K562 (cell line): ENCODE measurements around the gene THSD8. TPM values are rescaled to one million over a fixed set of nuclear protein-coding genes. Genes with fewer than 3 reads are reported as not detected.

Experiments
- E2F1 ChIP-seq: sonication (generic); formaldehyde crosslinking; IDR thresholded peaks from 2 replicates; pipeline ENCODE4 v1.8.1; 2023; ENCODE audit warnings: mild to moderate bottlenecking, missing genetic modification reagents, moderate library complexity
- E2F6 ChIP-seq, 2 experiments: IDR thresholded peaks; 2 replicates each; pipeline ENCODE4 v1.6.1; 2011; ENCODE audit warnings: borderline replicate concordance in 1 of 2, control low read depth in 1 of 2, low read depth in 1 of 2, low read length in 1 of 2, mild to moderate bottlenecking in 1 of 2, mixed read lengths in 1 of 2, moderate library complexity in 1 of 2; ENCODE audit not compliant: insufficient read depth in 1 of 2, insufficient read length in 1 of 2, poor library complexity in 1 of 2, severe bottlenecking in 1 of 2; ENCODE audit errors: extremely low read depth in 1 of 2
- ELK1 ChIP-seq: sonication (generic); formaldehyde crosslinking; IDR thresholded peaks from 2 replicates; pipeline ENCODE4 v1.8.1; 2022; ENCODE audit warnings: missing genetic modification reagents
- ESRRA ChIP-seq: fragments of 450-650 bp; IDR thresholded peaks from 2 replicates; pipeline ENCODE4 v1.6.1; 2014; ENCODE audit warnings: low read depth, mild to moderate bottlenecking, moderate library complexity, borderline replicate concordance
- GTF2E2 ChIP-seq: fragments of 200-800 bp; sonication (Bioruptor generic); IDR thresholded peaks from 2 replicates; pipeline ENCODE4 v1.6.1; 2016; ENCODE audit warnings: missing genetic modification characterization, missing compliant biosample characterization
- HDAC2 ChIP-seq: fragments of 450-650 bp; IDR thresholded peaks from 2 replicates; pipeline ENCODE4 v1.6.1; 2016; ENCODE audit warnings: mild to moderate bottlenecking
- ILK ChIP-seq: fragments of 450-650 bp; IDR thresholded peaks from 2 replicates; pipeline ENCODE4 v1.6.1; 2016; ENCODE audit warnings: missing genetic modification characterization, low read depth, mild to moderate bottlenecking, missing compliant biosample characterization, moderate library complexity, borderline replicate concordance
- KDM1A ChIP-seq, 2 experiments: fragments of 450-650 bp; IDR thresholded peaks; 2 replicates each; pipeline ENCODE4 v1.6.1; 2016; ENCODE audit warnings: mild to moderate bottlenecking in 2 of 2
- KDM5B ChIP-seq: fragments of 200-600 bp; sonication (generic); IDR thresholded peaks from 2 replicates; pipeline ENCODE4 v1.6.1; 2012; ENCODE audit warnings: low read depth, mild to moderate bottlenecking, moderate library complexity, low read length, control low read depth, inconsistent platforms; ENCODE audit not compliant: insufficient replicate concordance
- LARP7 ChIP-seq: fragments of 450-650 bp; IDR thresholded peaks from 2 replicates; pipeline ENCODE4 v1.6.1; 2016
- MBD2 ChIP-seq: sonication (generic); IDR thresholded peaks from 2 replicates; pipeline ENCODE4 v1.6.1; 2016; ENCODE audit warnings: low read depth, borderline replicate concordance
- MEIS2 ChIP-seq: fragments of 450-650 bp; IDR thresholded peaks from 2 replicates; pipeline ENCODE4 v1.6.1; 2014; ENCODE audit warnings: mild to moderate bottlenecking; ENCODE audit not compliant: partially characterized antibody
- MNT ChIP-seq, 2 experiments: fragments of 450-650 bp; conservative IDR thresholded peaks; 2 replicates each; pipeline ENCODE4 v1.6.1; 2017; ENCODE audit warnings: mild to moderate bottlenecking in 2 of 2, moderate library complexity in 2 of 2
- MTA2 ChIP-seq: fragments of 450-650 bp; IDR thresholded peaks from 2 replicates; pipeline ENCODE4 v1.6.1; 2016; ENCODE audit warnings: low read depth
- MTA3 ChIP-seq: fragments of 450-650 bp; formaldehyde crosslinking; IDR thresholded peaks from 2 replicates; pipeline ENCODE4 v1.6.1; 2017; ENCODE audit warnings: mild to moderate bottlenecking, borderline replicate concordance
- PRPF4 ChIP-seq: fragments of 200-400 bp; formaldehyde crosslinking; IDR thresholded peaks from one replicate; pipeline ENCODE4 v1.6.1; 2017; ENCODE audit warnings: low read length, low read depth, mild to moderate bottlenecking; ENCODE audit not compliant: insufficient read depth, poor library complexity, severe bottlenecking
- RB1 ChIP-seq: fragments of 450-650 bp; IDR thresholded peaks from 2 replicates; pipeline ENCODE4 v1.6.1; 2017; ENCODE audit warnings: low read depth, mild to moderate bottlenecking
- RBM25 ChIP-seq: fragments of 200-400 bp; formaldehyde crosslinking; IDR thresholded peaks from 2 replicates; pipeline ENCODE4 v1.6.1; 2018; ENCODE audit warnings: low read length, low read depth, moderate library complexity; ENCODE audit not compliant: severe bottlenecking
- TEAD2 ChIP-seq: fragments of 450-650 bp; IDR thresholded peaks from 2 replicates; pipeline ENCODE4 v1.6.1; 2016; ENCODE audit warnings: missing genetic modification characterization, control low read depth, missing compliant biosample characterization
- THAP7 ChIP-seq: fragments of 250-450 bp; sonication (Bioruptor Pico); IDR thresholded peaks from 2 replicates; pipeline ENCODE4 v1.5.0; 2021
- ZNF124 ChIP-seq: sonication (generic); formaldehyde crosslinking; IDR thresholded peaks from 2 replicates; pipeline ENCODE4 v1.8.1; 2022; ENCODE audit warnings: missing genetic modification reagents
- ZNF764 ChIP-seq: fragments of 250-450 bp; sonication (Bioruptor Pico); IDR thresholded peaks from 2 replicates; pipeline ENCODE4 v1.4.0; 2020; ENCODE audit warnings: low read depth, mild to moderate bottlenecking, moderate library complexity
- ZSCAN32 ChIP-seq: fragments of 450-650 bp; formaldehyde crosslinking; IDR thresholded peaks from 2 replicates; pipeline ENCODE4 v1.4.0; 2020; ENCODE audit warnings: mild to moderate bottlenecking, moderate library complexity
- polyA plus RNA-seq, 8 experiments: library from polyadenylated mRNA; depleted of rRNA in 4 of 8; stranded (reverse) in 5 of 8; unstranded in 3 of 8; fragments of >200 nt; fragmentation: Nextera tagmentation in 2 of 8; fragmentation: Illumina TruSeq in 1 of 8; extraction: Ambion mirVana in 2 of 8; extraction: Trizol in 1 of 8; gene quantifications; 2 replicates each; pipeline versions ENCODE4 v1.2.1 to v1.2.3, GENCODE V29; 2011 to 2014; ENCODE audit warnings: inconsistent platforms in 1 of 8, missing spikeins in 1 of 8
- total RNA-seq, 7 experiments: library from RNA; depleted of rRNA in 6 of 7; stranded (reverse); fragments of >200 nt in 6 of 7; fragmentation: Illumina TruSeq in 2 of 7; extraction: Trizol in 2 of 7; gene quantifications; 2 replicates each; pipeline versions ENCODE4 v1.2.1 to v1.2.3, GENCODE V29; 2011 to 2021; ENCODE audit warnings: low replicate concordance in 1 of 7

The THSD8 gene
- total and polyA plus RNA-seq, 9 of the 15 experiments (the other 6 are each of a cell fraction or from before 2014, with no cell fraction given) = 8.4 to 42.4 (median 19.9) TPM; not detected in 2

- TF ChIP-seq MNT (conservative IDR thresholded peaks at IDR 0.05) (no peak), ZSCAN32 (CRISPR knock-in tag) (no peak), MTA3 (no peak), ELK1 (CRISPR knock-in tag) (no peak), RBM25 (peak; percentile 71), TEAD2 (tag) (no peak), RB1 (no peak), ZNF124 (CRISPR knock-in tag) (no peak), E2F1 (CRISPR knock-in tag) (no peak), MBD2 (no peak), LARP7 (no peak), ZNF764 (CRISPR knock-in tag) (no peak), GTF2E2 (tag) (no peak), ESRRA (no peak), MEIS2 (no peak), HDAC2 (peak; percentile 84), THAP7 (CRISPR knock-in tag) (no peak), E2F6 (IDR thresholded peaks at IDR 0.05; ENCODE audit: borderline replicate concordance in 1 of 2, extremely low read depth in 1 of 2, insufficient read depth in 1 of 2, insufficient read length in 1 of 2, low read depth in 1 of 2, low read length in 1 of 2, poor library complexity in 1 of 2, severe bottlenecking in 1 of 2) (peak in 1 of 2 experiments; percentile 63), MTA2 (no peak), ILK (no peak), KDM5B (no peak), KDM1A (IDR thresholded peaks at IDR 0.05) (peak in 1 of 2 experiments; percentile 74; a peak in 2 of 4 replicates), PRPF4 (no peak)
Observed at GRCh38 chr19:12789098-12789903, 12.6 kb upstream of the THSD8 start (continued).
